Activated CD4-positive, alpha-beta T cell treated with anti-CD3 and anti-CD28 coated beads for 48 hours (primary cell): ENCODE results near the gene PROK1.

ENCODE experiments used
- DNase-seq: peaks from one replicate; pipeline ENCODE4 v3.0.0-alpha.2; 2020

The PROK1 gene

DNA sequence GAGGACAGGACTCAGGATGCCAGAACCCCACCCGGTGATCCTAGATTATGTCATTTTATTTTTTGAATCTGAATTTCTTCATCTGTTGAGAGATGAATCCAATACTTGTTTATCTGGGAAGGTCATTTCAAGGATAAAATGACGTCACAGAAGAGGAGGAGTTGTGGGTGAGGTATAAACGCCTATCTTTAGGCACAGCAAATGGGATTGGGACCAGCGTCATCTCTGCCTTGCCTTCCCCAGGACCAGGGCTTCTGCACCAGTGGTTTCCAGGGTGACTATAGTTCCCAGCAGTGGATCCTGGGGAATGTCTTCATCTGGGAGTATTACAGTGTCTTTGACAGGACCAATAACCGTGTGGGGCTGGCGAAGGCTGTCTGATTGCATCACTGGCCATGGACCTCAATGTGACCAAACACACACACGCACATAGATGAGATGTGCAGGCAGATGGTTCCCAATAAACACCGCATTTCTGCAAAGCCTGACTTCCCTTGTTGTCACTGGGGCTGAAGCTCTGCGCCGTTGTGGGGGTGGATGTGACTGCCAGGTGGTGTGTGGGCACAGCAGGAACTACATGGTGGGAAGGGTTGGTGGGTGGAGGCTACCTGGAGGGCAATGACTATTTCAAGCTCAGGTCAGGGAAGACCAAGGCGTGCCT is 40.0 kb downstream of the PROK1 start:
- no peak for DNase-seq

DNA sequence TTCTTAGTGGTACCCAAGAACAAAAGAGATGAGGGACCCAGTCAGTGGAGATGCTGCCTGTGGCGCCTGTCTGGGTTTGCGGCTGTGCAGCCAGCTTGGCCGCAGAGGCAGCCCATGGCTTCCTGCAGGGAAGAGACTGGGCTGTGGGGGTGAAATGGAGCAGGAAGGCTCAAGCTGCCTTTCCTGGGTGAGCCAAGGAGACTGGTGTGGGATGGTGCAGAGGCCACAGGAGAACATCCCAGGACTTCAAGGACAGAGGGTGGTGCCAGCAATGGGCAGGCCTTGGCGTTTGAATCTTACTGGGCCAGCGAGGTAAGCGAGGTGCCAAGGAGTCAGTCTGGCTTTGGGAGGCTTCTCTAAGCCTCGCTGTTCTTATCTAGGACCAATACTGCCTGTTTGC is 41.6 kb downstream of the PROK1 start:
- DNase-seq, result no peak

DNA sequence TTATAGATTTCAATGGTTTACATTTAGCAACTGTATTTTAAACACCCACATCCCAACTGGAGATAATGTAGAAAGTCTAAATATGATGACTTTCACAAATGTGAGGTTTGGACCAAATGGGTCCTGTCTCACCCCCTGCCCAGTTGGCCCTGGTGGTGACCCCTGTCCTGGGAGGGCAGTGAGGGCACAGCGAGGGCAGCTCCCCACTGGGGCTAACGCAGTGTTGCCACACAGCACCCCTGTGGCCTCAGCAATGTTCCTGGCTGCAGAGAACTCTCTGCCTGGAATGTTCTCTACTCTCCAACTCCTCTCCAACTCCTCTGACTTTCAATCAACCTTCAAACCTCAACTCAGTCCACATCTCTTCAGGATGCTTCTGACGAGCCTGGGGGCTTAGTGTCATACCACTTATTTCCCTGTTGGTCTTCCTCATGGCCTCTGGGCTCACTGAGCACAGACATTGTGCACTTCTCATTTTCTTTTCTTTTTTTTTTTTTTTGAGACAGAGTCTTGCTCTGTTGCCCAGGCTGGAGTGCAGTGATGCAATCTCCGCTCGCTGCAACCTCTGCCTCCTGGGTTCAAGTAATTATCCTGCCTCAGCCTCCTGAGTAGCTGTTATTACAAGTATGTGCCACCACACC is 42.2 kb downstream of the PROK1 start:
- DNase-seq, result no peak

DNA sequence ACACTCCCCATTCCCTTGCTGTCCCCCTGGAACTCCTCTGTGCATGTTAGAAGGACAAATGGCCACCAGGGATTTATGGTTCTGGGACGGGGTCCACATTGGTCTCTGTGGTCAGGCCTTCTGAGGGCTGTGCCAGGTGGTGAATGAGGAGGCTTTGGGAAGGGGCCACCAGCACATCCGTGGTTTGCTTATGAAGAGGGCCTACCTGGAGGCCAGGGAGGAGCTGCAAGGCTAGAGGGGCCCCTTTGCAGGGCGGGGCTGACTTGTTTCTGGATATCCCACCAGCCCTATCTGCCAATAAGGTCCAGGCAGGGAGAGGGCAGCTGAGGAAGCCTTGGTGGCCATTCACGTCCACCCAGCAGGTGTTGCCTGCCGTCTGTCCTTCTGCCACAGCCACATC is 43.1 kb downstream of the PROK1 start:
- DNase-seq, result no peak

DNA sequence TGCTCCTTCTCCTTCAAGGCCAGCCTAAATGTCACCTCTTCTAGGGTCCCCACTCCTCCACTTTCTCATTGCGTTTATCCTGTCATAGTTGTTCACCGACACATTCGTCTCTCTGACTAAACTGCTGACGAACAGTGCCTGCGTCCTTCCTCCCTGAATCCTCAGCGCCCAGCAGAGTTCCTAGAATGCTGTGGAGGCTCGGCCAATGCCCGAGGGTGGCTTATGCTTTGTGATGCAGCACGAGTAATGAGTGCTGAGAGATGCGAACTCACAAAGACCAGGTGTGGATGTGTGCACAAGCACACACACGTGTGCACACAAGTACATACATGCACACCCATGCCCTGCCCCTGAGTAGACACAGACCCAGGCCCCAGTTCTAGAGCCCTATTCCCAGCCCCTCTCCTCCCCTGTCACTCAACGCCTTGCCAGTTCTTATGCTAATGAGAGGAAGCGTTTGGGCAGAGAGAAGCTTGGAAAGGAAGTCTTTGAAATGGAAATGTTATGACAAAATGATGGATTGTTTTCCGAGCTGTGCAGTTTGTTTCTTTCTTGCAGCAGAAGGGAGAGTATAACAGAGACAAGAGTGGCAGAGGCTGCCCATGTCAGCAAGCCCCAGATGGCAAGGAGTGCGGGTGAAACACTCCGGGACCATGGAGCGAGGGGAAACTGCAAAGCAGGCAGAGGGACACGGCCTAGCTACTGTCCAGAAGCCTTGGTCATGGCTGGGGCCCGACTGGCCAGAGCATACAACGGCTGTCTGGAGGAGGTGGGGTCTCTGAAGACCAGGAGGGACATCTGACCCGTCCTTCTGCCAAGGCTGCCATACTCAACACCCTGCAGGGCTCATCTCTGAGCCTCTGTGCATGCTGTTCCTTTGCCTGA is 43.8 kb downstream of the PROK1 start:
- no peak for DNase-seq

DNA sequence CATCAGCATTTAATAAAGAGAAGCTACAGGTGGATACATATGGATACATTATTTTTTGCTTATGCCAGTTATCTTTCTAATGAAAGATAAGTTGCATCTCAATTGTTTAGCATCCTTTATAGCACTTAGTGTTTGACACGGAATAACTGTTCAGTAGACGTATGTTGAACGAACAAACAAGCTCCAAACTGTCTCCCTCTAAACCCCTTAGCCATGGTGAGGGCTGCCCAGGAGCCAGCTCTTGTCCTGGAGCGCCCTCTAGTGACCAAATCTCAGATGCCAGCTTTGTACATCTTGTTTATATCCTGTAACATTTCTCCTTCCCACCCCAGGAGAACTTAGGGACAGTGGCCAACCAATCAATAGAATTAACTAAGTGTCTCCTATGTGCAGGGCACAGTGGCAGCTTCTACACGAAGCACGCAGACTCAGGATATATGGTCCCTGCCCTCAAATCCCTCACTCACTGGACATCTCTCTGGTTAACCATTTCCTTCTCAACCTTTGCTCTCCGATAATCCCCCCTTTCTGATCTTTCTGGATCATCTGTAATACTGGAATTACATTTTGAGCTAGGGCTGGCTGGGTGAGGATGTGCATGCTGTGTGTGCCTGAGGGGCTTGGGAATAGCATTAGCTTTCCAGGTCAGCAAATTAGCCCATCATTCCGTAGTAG is 45.1 kb downstream of the PROK1 start:
- DNase-seq, result peak; percentile 87

DNA sequence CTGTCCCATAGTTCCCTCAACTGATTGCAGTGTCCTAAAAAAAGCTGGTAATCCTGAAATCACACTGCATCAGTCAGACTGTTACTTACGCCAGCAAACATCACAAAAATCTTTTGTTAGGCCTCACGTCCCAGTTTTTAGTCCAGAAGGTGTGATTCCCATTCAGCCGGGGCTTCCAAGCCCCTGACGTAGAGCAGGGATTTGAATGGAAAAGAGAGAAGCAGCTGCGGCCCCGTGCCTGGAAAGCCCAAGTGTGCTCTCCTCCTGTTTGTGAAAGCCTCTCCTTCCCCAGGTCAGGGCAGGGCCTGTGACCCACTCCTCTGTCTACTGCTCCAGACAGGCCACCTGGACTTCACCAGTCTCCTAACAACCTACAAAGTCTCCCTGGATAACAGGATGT is 47.3 kb downstream of the PROK1 start:
- DNase-seq, result no peak

DNA sequence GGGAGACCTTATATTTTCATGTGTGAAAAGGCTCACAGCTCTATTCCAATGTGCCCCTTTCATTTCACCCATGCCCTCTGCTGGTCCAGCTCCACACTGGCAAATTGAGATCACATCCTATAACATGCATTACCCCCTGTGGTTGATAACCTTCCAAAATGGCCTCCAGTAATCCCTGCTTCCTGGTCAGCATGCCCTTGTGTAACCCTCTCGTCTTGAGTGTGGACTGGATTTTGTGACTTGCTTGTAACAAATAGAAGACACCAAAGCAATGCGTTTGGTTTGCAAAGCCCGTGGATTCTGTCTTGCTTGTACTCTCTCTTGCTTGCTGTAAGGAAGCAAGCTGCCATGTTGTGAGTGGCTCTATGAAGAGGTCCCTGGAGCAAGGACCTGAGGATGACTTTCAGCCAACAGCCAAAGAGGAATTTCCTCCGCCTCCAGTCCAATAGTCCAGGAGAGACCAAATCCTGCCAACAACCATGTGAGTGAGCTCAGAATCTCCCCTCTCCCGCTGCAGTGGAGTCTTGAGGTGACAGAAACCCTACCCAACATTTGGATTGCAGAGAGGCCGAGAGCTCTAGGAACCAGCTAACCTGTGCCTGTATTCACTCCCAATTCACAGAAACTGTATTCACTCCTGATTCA is 50.7 kb downstream of the PROK1 start:
- DNase-seq, result no peak

DNA sequence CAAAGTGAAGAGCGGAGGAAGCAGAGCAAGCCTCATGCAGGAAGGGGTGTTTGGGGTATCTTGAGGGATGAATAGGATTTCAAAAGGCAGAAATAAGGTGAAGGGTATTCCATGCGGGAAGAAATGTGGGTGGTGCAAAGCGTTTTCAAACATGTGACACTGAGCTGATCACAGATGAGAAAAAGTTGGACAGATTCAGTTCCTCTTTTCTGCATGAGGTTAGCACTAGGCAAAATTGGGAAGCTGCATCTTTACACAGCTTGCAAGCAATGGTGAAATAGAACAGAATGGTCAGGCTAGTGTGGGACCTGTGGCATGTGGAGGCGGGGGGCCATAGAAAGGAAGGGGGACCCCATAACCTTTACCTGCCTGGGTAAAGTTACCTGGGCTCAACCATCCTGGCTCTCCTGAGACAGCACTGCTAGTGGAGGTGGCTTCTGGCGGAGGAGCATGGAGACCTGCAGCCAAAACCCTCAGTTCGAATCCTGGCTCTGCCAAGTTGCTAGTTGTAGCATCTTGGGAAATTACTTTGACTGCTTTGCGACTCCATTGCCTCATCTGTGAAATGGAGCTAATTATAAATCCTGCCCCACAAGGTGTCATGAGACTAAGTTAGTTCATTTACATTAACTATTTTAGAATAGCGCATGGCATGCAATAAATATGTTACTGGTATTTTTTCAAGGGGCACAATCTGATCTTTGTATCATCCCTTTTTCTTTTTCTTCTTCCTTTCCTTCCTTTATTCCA is 51.6 kb downstream of the PROK1 start:
- no peak for DNase-seq

DNA sequence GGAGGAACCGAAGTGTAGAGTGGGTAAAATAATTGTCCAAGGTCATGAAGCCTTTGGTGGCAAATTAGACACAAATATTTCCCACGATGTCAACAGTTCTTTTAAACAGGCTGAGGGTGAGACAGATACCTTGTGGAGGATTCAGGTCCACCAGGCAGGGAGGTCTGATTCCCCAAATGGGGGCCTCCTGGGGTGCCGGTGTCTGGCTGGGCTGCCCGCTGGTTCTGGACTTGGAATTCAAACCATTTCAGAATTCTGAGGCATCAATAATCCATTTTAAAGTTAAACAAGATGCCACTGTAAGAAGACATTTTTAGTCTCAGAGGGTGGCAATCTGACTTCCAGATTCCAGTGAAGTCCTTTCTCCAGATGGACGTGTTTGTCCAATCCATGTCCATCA is 52.5 kb downstream of the PROK1 start:
- DNase-seq, result no peak

DNA sequence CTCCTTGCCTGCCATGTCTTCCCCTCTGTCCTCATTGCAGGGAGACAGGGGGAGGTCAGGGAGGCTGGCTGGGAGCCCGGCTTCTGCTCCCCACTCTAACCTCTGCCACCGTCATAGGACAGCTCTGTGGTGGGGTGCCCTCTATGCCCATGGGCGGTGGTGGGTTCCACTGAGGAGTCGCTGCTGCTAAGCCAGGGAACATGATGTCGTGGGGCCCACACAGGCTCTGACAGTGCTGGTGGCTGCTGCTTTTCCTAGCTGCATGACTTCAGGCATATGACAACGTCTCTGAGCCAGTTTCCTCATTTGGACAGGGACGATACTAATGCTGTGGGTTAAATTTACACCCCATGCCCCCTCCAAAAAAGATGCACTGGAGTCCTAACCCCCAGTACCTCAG is 53.3 kb downstream of the PROK1 start:
- no peak for DNase-seq

DNA sequence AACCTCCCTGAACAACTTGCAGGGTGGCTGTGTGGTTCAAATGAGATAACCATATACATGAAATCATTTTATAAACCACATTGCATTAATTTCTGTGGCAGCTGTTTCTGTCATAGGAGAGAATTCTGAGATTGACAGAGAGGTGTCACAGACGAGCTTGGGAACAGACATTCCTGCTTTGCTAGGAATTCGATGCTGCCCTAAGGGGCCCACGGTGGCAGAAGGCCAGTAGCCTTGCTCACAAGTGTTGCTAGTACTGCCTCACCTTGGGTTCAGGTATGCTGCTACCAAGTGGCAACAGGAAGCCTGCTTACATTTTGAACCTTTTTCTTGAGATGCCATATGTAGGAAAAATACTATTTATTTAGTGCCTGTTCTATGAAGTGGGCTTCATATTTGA is 54.6 kb downstream of the PROK1 start:
- DNase-seq, result no peak

DNA sequence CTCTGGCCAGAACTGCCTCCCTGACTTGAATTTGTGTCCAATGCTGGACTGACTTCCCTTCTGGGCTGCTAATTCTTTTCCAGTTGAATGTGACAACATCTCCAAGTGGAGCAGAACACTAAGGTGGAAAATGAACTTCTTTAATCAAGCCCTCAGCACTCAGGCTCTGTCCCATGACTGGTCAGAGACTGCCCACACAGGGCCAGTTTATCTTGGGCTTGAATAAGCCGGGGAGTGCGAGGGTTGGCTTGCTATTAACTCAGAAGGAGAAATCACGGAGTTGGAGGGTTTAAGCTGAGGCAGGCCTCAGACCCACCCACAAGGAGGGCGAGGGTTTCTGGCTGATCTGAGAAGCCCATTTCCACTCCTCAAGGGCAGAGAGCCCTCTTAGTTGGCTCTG is 55.6 kb downstream of the PROK1 start:
- no peak for DNase-seq
